Gastrocnemius medialis (tissue), 4 donors: ENCODE data around the gene MND1. TPM values are rescaled to one million over a fixed set of nuclear protein-coding genes. Genes with fewer than 3 reads are reported as not detected.
A peak's percentile ranks its signal among the peaks of the same experiment; 100 is the strongest.

ENCODE experiments used
- ATAC-seq, 2 donors: fragments of 150-250 bp; one replicate each; pipeline ENCODE4 v1.9.1; 2016
- DNase-seq, 2 donors: peaks; one replicate each; pipeline ENCODE4 v3.0.0-alpha.2; 2019
- H3K27ac ChIP-seq, 4 donors: fragments of 200-600 bp; sonication (generic); 1 replicate in 1 of 4; 2 replicates in 3 of 4; pipeline ENCODE4 v1.5.1; 2016 to 2018; ENCODE audit warnings: mild to moderate bottlenecking in 2 of 4, moderate library complexity in 1 of 4
- H3K27me3 ChIP-seq, 3 donors: fragments of 200-600 bp; sonication (generic) in 2 of 3; 1 replicate in 1 of 3; 2 replicates in 2 of 3; pipeline versions ENCODE4 v1.5.1 to v1.6.0; 2016 to 2019; ENCODE audit warnings: mild to moderate bottlenecking in 1 of 3, moderate library complexity in 1 of 3
- H3K36me3 ChIP-seq, 2 donors: fragments of 200-600 bp; sonication (generic) in 1 of 2; one replicate each; pipeline ENCODE4 v1.5.1; 2017 to 2018
- H3K4me1 ChIP-seq, 2 donors: fragments of 200-600 bp; sonication (generic) in 1 of 2; one replicate each; pipeline ENCODE4 v1.5.1; 2016 to 2017; ENCODE audit warnings: mild to moderate bottlenecking in 2 of 2
- H3K4me3 ChIP-seq, 4 donors: fragments of 200-600 bp; sonication (generic) in 3 of 4; 1 replicate in 1 of 4; 2 replicates in 3 of 4; pipeline ENCODE4 v1.5.1; 2016 to 2019; ENCODE audit warnings: mild to moderate bottlenecking in 2 of 4
- H3K9me3 ChIP-seq, 3 donors: fragments of 200-600 bp; sonication (generic) in 2 of 3; 1 replicate in 1 of 3; 2 replicates in 2 of 3; pipeline ENCODE4 v1.5.1; 2016 to 2019
- POLR2A ChIP-seq, 2 donors: fragments of 450-650 bp; IDR thresholded peaks; one replicate each; pipeline ENCODE4 v1.6.1; 2017; ENCODE audit warnings: antibody characterized with exemption in 2 of 2, mild to moderate bottlenecking in 2 of 2, moderate library complexity in 2 of 2
- in situ Hi-C, 4 donors: fragments of 200-750 bp; cut with MboI; loops; one replicate each; pipeline versions ENCODE4 v1.15.0 to v1.8.0; 2017; ENCODE audit warnings: low sequenced_read_pairs in 4 of 4
- intact Hi-C: fragments of 100-400 bp; cut with DNase I; formaldehyde crosslinking; loops from one replicate; pipeline ENCODE4 v1.15.1; 2023; ENCODE audit warnings: low total_unique reads
- total RNA-seq, 4 donors: library from RNA; depleted of rRNA; stranded (reverse); fragments of >200 nt; gene quantifications; one replicate each; pipeline versions ENCODE4 v1.1.0 to v1.2.3, GENCODE V29; 2016
- TF ChIP-seq, protein P1 (sequence below), 5 experiments: fragments of 450-650 bp in 3 of 5; fragments of 200-600 bp in 2 of 5; sonication (generic) in 2 of 5; IDR thresholded peaks in 4 of 5; conservative IDR thresholded peaks in 1 of 5; 1 replicate in 4 of 5; 2 replicates in 1 of 5; pipeline ENCODE4 v1.5.1; 2016 to 2019; ENCODE audit warnings: antibody characterized with exemption in 5 of 5, mild to moderate bottlenecking in 3 of 5, moderate library complexity in 3 of 5

Gene MND1
- total RNA-seq, 4 donors from 2014 or later = 1.6 TPM; not detected in 3

DNA sequence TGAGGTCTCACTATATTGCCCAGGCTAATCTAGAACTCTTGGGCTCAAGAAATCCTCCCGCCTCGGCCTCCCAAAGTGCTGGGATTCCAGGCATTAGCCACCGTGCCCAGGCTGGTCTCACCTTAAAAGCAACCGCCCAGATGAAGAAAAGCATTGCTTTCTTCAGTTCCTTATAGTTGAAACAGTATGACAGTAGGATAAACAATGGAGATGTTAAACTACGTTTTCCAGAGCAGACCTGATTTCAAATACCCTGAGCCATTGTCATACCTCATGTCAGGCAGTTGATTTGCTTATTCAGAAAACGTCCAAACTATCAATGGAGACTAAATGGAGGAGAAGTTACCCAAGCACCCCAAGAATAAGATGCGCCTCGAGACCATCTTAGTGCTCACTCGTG, 95.3 kb downstream of the MND1 start:
- Histone ChIP-seq H3K36me3 (no peaks in the 10 kb centered on the region), H3K4me3 (no peak overlapping the region), H3K9me3 (no peaks in the 10 kb centered on the region), H3K27me3 (no peaks in the 10 kb centered on the region), H3K27ac (peak overlapping the region in 3 of 4 donors; percentile 85 to 88 (median 86)), H3K4me1 (peaks cover 5 to 7% of the 10 kb centered on the region in 2 donors)
- ATAC-seq (no peak), DNase-seq (no peak)
- in situ Hi-C loops = loop anchor here (10.0 kb wide), 1 partner anchor 135 kb away; no protein-coding TSS in a partner anchor
- TF ChIP-seq POLR2A (IDR thresholded peaks at IDR 0.05) = no peak
- intact Hi-C loops = loop anchor here (10.0 kb wide), 1 partner anchor 95 kb away; the partner anchor contains the start of gene MND1

DNA sequence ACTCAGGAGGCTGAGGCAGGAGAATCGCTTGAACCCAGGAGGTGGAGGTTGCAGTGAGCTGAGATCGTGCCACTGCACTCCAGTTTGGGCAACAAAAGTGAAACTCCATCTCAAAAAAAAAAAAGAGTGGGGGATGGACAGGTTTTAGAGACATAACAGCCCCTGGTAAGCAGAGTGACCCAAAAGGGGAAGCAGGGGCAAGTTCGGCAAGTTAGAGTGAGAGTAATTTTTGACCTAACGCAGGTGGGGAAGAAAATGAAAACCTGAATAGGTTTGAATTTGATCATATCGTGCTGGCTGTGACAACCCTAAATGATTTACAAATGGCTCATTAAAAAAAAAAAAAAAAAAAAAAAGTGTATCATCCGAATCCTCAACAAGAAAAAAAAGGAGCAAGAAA, 96.0 kb downstream of the MND1 start:
- Histone ChIP-seq H3K27ac (no peak overlapping the region), H3K9me3 (no peaks in the 10 kb centered on the region), H3K4me1 (peaks cover 5 to 7% of the 10 kb centered on the region in 2 donors), H3K4me3 (no peak overlapping the region), H3K27me3 (no peaks in the 10 kb centered on the region), H3K36me3 (no peaks in the 10 kb centered on the region)
- no peak for DNase-seq
- TF ChIP-seq, protein P1, sequence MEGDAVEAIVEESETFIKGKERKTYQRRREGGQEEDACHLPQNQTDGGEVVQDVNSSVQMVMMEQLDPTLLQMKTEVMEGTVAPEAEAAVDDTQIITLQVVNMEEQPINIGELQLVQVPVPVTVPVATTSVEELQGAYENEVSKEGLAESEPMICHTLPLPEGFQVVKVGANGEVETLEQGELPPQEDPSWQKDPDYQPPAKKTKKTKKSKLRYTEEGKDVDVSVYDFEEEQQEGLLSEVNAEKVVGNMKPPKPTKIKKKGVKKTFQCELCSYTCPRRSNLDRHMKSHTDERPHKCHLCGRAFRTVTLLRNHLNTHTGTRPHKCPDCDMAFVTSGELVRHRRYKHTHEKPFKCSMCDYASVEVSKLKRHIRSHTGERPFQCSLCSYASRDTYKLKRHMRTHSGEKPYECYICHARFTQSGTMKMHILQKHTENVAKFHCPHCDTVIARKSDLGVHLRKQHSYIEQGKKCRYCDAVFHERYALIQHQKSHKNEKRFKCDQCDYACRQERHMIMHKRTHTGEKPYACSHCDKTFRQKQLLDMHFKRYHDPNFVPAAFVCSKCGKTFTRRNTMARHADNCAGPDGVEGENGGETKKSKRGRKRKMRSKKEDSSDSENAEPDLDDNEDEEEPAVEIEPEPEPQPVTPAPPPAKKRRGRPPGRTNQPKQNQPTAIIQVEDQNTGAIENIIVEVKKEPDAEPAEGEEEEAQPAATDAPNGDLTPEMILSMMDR (IDR thresholded peaks at IDR 0.05 in 4 of 5, conservative IDR thresholded peaks at IDR 0.05 in 1 of 5) = no peak
- TF ChIP-seq POLR2A (IDR thresholded peaks at IDR 0.05) = no peak
- intact Hi-C loops = no loop called here
- no peak for ATAC-seq
- in situ Hi-C loops = loop anchor here in 1 of 4 donors (10.0 kb wide), 1 partner anchor 134 kb away; no protein-coding TSS in a partner anchor

DNA sequence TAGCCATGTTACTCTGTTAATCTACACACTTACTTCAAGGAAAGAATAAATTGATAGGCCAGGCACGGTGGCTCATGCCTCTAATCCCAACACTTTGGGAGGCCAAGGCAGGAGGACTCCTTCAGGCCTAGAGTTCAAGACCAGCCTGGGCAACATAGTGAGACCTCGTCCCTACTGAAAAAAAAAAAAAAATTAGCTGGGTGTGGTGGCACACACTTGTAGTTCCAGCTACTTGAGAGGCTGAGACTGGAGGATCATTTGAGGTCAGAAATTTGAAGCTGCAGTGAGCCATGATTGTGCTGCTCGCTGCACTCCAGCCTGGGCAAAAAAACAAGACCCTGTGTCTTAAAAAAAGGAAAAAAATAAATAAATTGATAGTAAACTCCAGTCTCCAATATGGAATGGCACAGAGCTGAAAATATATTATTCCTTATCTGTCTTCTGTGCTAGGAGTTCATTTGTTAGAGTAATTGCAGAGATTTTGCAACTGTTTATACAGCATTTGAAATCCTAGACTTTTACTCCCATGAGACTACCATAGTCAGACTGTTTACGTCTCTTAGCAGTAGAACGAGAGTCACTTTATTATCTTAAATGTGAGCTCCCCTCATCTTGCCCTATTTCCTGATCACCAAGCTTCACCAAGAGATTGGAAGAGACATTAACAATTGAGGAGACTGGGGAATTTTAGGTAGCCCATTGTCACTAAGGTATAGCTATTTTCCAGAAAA, 102.9 kb downstream of the MND1 start:
- in situ Hi-C loops = loop anchor here in 1 of 4 donors (10.0 kb wide), 1 partner anchor 127 kb away; no protein-coding TSS in a partner anchor
- H3K9me3 ChIP-seq = no peaks in the 10 kb centered on the region
- peak; percentile 38 to 63 for ATAC-seq
- no peaks in the 10 kb centered on the region for H3K36me3 ChIP-seq
- no peak for DNase-seq
- H3K4me1 ChIP-seq = peaks cover 13 to 18% of the 10 kb centered on the region in 2 donors
- H3K27ac ChIP-seq = peak overlapping the region; percentile 20 to 64 (median 52)
- TF ChIP-seq, protein P1 (IDR thresholded peaks at IDR 0.05 in 4 of 5, conservative IDR thresholded peaks at IDR 0.05 in 1 of 5) = no peak
- no peak for TF ChIP-seq POLR2A (IDR thresholded peaks at IDR 0.05)
- intact Hi-C loops = no loop called here
- no peaks in the 10 kb centered on the region for H3K27me3 ChIP-seq
- peak overlapping the region; percentile 34 to 48 (median 40) for H3K4me3 ChIP-seq

DNA sequence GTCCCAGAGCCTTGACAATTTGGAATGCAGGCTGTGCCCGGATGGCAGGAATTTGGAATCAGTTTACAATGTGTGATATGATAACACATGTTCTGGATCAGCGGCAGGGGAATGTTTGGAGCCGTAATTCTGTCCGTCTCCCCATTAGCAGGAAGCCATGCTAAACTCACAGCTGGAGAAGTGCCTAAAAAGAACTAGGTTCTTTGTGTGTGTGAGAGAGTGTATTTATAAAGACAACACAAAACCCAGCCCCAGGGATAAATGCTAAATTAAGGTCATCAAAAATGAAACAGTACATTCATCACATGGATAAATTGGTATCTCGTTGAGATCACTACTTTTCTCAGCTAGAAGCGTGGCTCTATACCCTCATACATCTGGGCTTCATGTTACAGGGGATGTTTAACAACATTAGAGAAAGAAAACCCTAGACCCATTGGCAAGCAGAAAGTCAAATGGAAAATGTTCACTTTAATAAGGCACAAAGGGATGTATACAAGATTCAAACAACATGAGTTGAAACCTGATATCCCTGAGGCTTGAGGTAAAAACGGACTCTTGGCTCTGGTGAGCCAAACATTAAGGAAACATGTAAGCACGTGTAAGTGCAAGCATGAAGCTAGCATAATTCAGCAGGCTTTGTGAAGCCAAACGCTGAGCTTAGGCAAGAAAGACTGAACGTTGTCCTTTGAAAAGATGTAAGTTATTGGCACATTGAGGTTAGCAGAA, 103.7 kb downstream of the MND1 start:
- H3K4me3 ChIP-seq = peak overlapping the region; percentile 34 to 48 (median 40)
- intact Hi-C loops = no loop called here
- no peaks in the 10 kb centered on the region for H3K9me3 ChIP-seq
- ATAC-seq (peak; percentile 37 to 62), DNase-seq (no peak)
- in situ Hi-C loops = loop anchor here in 1 of 4 donors (10.0 kb wide), 1 partner anchor 127 kb away; no protein-coding TSS in a partner anchor
- peaks cover 13 to 15% of the 10 kb centered on the region in 2 donors for H3K4me1 ChIP-seq
- no peaks in the 10 kb centered on the region for H3K27me3 ChIP-seq
- H3K27ac ChIP-seq = peak overlapping the region; percentile 20 to 64 (median 52)
- TF ChIP-seq, protein P1 (IDR thresholded peaks at IDR 0.05 in 4 of 5, conservative IDR thresholded peaks at IDR 0.05 in 1 of 5) = no peak
- no peak for TF ChIP-seq POLR2A (IDR thresholded peaks at IDR 0.05)
- no peaks in the 10 kb centered on the region for H3K36me3 ChIP-seq

DNA sequence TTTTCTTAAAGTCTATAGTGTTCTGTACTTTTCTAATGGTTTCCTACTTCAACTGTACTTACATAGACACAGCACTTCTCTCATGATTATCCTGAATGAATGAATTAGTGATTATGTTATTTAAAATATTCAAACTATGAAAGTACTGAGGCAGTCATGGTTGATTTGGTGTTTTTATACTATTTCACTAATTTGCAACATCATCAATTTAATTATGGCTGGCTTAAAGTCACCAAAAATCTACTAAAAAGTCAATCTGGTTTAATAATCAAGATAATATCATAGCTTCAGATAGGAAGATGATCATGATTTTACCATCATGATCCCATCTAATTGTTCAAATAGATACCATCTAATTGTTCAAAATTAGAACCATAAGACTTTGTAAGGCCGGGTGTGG, 104.8 kb downstream of the MND1 start:
- Histone ChIP-seq H3K9me3 (no peaks in the 10 kb centered on the region), H3K4me1 (peaks cover 13 to 15% of the 10 kb centered on the region in 2 donors), H3K4me3 (no peak overlapping the region), H3K36me3 (no peaks in the 10 kb centered on the region), H3K27me3 (no peaks in the 10 kb centered on the region), H3K27ac (no peak overlapping the region)
- DNase-seq = no peak
- in situ Hi-C loops = loop anchor here in 1 of 4 donors (10.0 kb wide), 1 partner anchor 125 kb away; no protein-coding TSS in a partner anchor
- TF ChIP-seq, protein P1 (IDR thresholded peaks at IDR 0.05 in 4 of 5, conservative IDR thresholded peaks at IDR 0.05 in 1 of 5) = no peak
- no peak for TF ChIP-seq POLR2A (IDR thresholded peaks at IDR 0.05)
- intact Hi-C loops = no loop called here
- no peak for ATAC-seq
